Measurements from ENCODE around the gene ARL13B.
"Not testable (repeated sequence)": the region's sequence is repeated elsewhere in the genome, so short reads cannot be mapped to it uniquely, and the experiment has no call there.

Gene ARL13B

GRCh38 chr3:94001191-94001590, 21.2 kb downstream of the ARL13B start:
- DNase-seq (ENCODE audit: low read depth), result no peak

GRCh38 chr3:94001827-94002495, 22.0 kb downstream of the ARL13B start:
- no peak for DNase-seq (ENCODE audit: low read depth)

GRCh38 chr3:94004301-94004910, 24.5 kb downstream of the ARL13B start:
- DNase-seq (ENCODE audit: low read depth), result peak; percentile 69

GRCh38 chr3:94008253-94008652, 28.3 kb downstream of the ARL13B start:
- DNase-seq (ENCODE audit: low read depth), result no peak

- no peak for DNase-seq (ENCODE audit: low read depth)
Observed at GRCh38 chr3:94009608-94010007, 29.7 kb downstream of the ARL13B start.

GRCh38 chr3:94011233-94011711, 31.3 kb downstream of the ARL13B start:
- DNase-seq (ENCODE audit: low read depth), result no peak

GRCh38 chr3:94012185-94012584, 32.2 kb downstream of the ARL13B start:
- DNase-seq (ENCODE audit: low read depth), result no peak

- no peak for DNase-seq (ENCODE audit: low read depth)
Observed at GRCh38 chr3:94015025-94015424, 35.1 kb downstream of the ARL13B start.

- no peak for DNase-seq (ENCODE audit: low read depth)
Observed at GRCh38 chr3:94019659-94020058, 39.7 kb downstream of the ARL13B start.

GRCh38 chr3:94020293-94020692, 40.3 kb downstream of the ARL13B start:
- DNase-seq (ENCODE audit: low read depth), result no peak

- DNase-seq (ENCODE audit: low read depth), result no peak
Observed at GRCh38 chr3:94024385-94024784, 44.4 kb downstream of the ARL13B start.

GRCh38 chr3:94026623-94027022, 46.7 kb downstream of the ARL13B start:
- DNase-seq (ENCODE audit: low read depth), result no peak

GRCh38 chr3:94028093-94028837, 48.3 kb downstream of the ARL13B start, which contains the start of gene STX19:
STX19 (minus strand) TSS chr3:94028597; CDS start chr3:94015269, 13,328 bp downstream.
- no peak for DNase-seq (ENCODE audit: low read depth)

GRCh38 chr3:94036909-94037507, 57.1 kb downstream of the ARL13B start:
- DNase-seq (ENCODE audit: low read depth), result peak; percentile 9

GRCh38 chr3:94043285-94043684, 63.3 kb downstream of the ARL13B start:
- no peak for DNase-seq (ENCODE audit: low read depth)

GRCh38 chr3:94044100-94044936, 64.4 kb downstream of the ARL13B start:
- not testable (repeated sequence) for DNase-seq (ENCODE audit: low read depth)

GRCh38 chr3:94046533-94046932, 66.6 kb downstream of the ARL13B start:
- no peak for DNase-seq (ENCODE audit: low read depth)

GRCh38 chr3:94049267-94049666, 69.3 kb downstream of the ARL13B start:
- DNase-seq (ENCODE audit: low read depth), result no peak

GRCh38 chr3:94050546-94050945, 70.6 kb downstream of the ARL13B start:
- no peak for DNase-seq (ENCODE audit: low read depth)

- no peak for DNase-seq (ENCODE audit: low read depth)
Observed at GRCh38 chr3:94061297-94061696, 81.3 kb downstream of the ARL13B start.
